GM06990 (cell line): ENCODE data around the gene TGFB1.

Experiments used
- DNase-seq: peaks from one replicate; pipeline ENCODE4 v3.0.0-alpha.2; 2011; ENCODE audit not compliant: insufficient read length; ENCODE audit errors: extremely low read depth
- H3K27me3 ChIP-seq: replicated peaks from 2 replicates; pipeline ENCODE4 v1.6.0; 2011; ENCODE audit warnings: low read length; ENCODE audit not compliant: control insufficient read depth, insufficient read depth
- H3K36me3 ChIP-seq: 2 replicates; pipeline ENCODE4 v1.5.1; 2011; ENCODE audit warnings: low read length; ENCODE audit not compliant: control insufficient read depth, insufficient read depth
- H3K4me3 ChIP-seq: replicated peaks from 2 replicates; pipeline ENCODE4 v1.5.1; 2011; ENCODE audit warnings: low read depth, mild to moderate bottlenecking, control low read depth, low read length
- TF ChIP-seq, protein P1 (sequence below): IDR thresholded peaks from 2 replicates; pipeline ENCODE4 v1.5.1; 2011; ENCODE audit warnings: low read length, control low read depth, mild to moderate bottlenecking, inconsistent platforms; ENCODE audit not compliant: insufficient read depth, poor library complexity, severe bottlenecking

Gene TGFB1

DNA sequence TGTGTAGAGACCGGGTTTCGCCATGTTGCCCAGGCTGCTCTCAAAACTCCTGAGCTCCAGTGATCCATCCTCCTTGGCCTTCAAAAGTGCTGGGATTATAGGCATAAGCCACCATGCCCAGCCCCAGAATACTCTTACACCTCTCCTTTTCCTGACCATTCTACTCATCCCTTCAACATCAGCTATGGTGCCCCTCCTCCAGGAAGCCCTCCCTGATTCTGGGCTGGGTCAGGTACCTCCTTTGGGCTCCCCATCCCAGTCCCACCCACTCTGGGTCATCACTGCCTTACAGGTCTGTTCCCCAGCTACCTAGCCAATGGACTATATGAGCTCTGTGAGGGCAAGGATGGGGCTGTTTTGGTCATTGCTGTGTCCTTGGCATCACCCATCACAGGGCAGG lies 9.6 kb downstream of the TGFB1 start:
- Histone ChIP-seq H3K36me3 (peaks cover 37% of the 10 kb centered on the region), H3K27me3 (no peaks in the 10 kb centered on the region), H3K4me3 (no peak overlapping the region)
- no peak for DNase-seq
- TF ChIP-seq, protein P1, sequence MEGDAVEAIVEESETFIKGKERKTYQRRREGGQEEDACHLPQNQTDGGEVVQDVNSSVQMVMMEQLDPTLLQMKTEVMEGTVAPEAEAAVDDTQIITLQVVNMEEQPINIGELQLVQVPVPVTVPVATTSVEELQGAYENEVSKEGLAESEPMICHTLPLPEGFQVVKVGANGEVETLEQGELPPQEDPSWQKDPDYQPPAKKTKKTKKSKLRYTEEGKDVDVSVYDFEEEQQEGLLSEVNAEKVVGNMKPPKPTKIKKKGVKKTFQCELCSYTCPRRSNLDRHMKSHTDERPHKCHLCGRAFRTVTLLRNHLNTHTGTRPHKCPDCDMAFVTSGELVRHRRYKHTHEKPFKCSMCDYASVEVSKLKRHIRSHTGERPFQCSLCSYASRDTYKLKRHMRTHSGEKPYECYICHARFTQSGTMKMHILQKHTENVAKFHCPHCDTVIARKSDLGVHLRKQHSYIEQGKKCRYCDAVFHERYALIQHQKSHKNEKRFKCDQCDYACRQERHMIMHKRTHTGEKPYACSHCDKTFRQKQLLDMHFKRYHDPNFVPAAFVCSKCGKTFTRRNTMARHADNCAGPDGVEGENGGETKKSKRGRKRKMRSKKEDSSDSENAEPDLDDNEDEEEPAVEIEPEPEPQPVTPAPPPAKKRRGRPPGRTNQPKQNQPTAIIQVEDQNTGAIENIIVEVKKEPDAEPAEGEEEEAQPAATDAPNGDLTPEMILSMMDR: no peak

DNA sequence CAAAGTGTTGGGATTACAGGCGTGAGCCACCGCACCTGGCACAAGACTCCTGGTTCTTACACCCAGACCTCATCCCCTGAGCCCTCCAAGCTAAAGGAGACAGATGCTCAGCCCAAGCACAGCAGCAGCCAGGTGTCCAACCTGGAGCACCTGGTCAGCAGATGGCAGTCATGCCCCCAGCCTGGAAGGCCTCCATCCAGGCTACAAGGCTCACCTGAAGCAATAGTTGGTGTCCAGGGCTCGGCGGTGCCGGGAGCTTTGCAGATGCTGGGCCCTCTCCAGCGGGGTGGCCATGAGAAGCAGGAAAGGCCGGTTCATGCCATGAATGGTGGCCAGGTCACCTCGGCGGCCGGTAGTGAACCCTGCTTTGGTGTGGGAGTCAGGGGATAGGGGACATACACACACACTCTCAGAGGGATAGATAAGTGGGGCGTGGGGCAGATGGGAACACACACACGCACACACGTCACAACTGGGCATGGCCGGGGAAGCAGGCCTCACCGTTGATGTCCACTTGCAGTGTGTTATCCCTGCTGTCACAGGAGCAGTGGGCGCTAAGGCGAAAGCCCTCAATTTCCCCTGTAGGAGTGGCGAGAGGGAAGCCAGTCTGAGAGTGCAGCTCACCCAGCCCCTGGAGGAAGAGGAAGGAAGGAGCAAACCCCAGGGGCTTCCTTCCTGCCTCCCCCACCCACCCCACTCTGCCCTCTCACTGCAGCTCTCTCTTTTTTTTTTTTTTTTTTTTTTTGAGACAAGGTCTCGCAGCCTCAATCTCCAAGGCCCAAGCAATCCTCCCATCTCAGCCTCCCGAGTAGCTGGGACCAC lies 11.8 kb downstream of the TGFB1 start:
- peaks cover 30% of the 10 kb centered on the region for H3K36me3 ChIP-seq
- H3K4me3 ChIP-seq: no peak overlapping the region
- TF ChIP-seq, protein P1: no peak
- H3K27me3 ChIP-seq: no peaks in the 10 kb centered on the region
- DNase-seq: no peak

DNA sequence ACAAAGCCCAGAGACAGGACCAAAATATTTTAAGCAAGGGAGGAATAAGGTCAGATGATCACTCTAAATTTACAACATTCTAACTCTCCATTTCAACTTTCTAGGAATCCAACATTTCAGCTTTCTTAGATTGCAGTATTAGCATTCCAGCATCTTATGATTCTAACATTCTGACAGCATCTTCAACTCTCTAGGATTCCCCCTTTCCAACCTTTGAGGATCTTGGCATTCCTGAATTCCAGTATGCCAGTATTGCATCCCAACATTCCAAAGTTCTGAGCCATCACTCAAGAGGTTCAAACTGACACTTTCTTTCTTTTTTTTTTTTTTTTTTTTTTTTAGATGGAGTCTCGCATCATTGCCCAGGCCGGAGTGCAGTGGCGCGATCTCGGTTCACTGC lies 13.8 kb downstream of the TGFB1 start:
- Histone ChIP-seq H3K27me3 (no peaks in the 10 kb centered on the region), H3K36me3 (peaks cover 30% of the 10 kb centered on the region), H3K4me3 (no peak overlapping the region)
- DNase-seq: no peak
- TF ChIP-seq, protein P1: no peak

DNA sequence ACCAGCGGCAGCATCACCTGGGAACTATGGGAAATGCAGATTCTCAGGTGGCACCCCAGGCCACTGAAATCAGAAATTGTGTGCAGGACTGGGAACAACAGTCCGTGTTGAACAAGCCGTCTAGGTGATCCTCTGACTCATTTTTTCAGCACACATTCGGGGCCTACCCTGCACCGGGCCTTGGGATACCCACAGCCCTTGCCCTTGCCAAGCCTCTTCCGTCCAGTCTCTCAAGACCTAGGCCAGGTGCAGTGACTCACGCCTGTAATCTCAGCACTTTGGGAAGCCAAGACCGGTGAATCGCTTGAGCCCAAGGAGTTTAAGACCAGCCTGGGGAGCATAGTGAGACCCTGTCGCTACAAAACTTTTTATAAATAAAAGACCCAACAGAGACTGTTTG lies 18.3 kb downstream of the TGFB1 start:
- Histone ChIP-seq H3K36me3 (peaks cover 14% of the 10 kb centered on the region), H3K27me3 (no peaks in the 10 kb centered on the region), H3K4me3 (no peak overlapping the region)
- TF ChIP-seq, protein P1: no peak
- DNase-seq: no peak

DNA sequence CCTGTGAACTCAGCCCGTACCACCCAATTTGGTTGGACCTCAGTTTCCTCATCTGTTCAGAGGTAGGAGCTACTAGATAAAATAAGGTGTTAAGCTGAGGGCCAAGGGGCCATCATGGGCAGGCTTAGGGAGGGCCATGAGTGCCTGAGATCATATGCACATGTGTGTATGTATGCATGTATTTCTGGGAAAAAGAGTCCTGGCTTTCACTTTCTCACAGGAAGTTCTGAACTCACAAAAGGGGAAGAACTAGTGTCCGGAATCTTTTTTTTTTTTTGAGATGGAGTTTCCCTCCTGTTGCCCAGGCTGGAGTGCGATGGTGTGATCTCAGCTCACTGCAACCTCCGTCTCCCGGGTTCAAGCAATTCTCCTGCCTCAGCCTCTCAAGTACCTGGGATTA lies 18.9 kb downstream of the TGFB1 start:
- Histone ChIP-seq H3K4me3 (no peak overlapping the region), H3K36me3 (peaks cover 12% of the 10 kb centered on the region), H3K27me3 (no peaks in the 10 kb centered on the region)
- TF ChIP-seq, protein P1: no peak
- no peak for DNase-seq

DNA sequence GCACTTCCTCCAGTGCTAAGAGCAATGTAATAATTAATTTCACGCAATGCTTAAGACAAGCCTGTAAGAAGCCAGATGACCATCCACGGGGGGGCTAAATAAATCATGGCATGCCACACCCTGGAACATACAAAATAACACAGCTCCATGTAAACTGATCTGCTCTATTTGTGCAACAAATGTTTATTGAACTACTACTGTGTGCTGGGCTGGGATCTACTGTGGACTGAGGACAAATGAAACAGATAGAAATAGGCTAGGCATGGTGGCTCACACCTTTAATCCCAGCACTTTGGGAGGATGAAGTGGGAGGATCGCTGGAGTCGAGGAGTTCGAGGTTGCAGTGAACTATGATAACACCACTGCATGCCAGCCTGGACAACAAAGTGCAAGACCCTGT lies 21.3 kb downstream of the TGFB1 start:
- TF ChIP-seq, protein P1: no peak
- no peak for DNase-seq
- Histone ChIP-seq H3K4me3 (no peak overlapping the region), H3K27me3 (no peaks in the 10 kb centered on the region), H3K36me3 (peaks cover 9% of the 10 kb centered on the region)
